ENCODE results near the gene QTRT2.

The QTRT2 gene

GRCh38 chr3:114034787-114035545 is 21.6 kb upstream of the QTRT2 start:
- TF ChIP-seq CTCF (IDR thresholded peaks at IDR 0.05): no peak
- H3K9me3 ChIP-seq: no peaks in the 10 kb centered on the region
- H3K4me1 ChIP-seq (ENCODE audit: control insufficient read depth in 1 of 2, insufficient read depth in 1 of 2, low read depth in 1 of 2, low read length in 1 of 2): no peaks in the 10 kb centered on the region
- H3K27ac ChIP-seq: no peak overlapping the region
- no peaks in the 10 kb centered on the region for H3K36me3 ChIP-seq
- no peak overlapping the region for H3K4me3 ChIP-seq (ENCODE audit: low read depth in 1 of 2, low read length in 1 of 2)
- no peaks in the 10 kb centered on the region for H3K27me3 ChIP-seq

- H3K27me3 ChIP-seq: no peaks in the 10 kb centered on the region
- no peaks in the 10 kb centered on the region for H3K9me3 ChIP-seq
- H3K27ac ChIP-seq: no peak overlapping the region
- H3K4me1 ChIP-seq (ENCODE audit: control insufficient read depth in 1 of 2, insufficient read depth in 1 of 2, low read depth in 1 of 2, low read length in 1 of 2): no peaks in the 10 kb centered on the region
- no peak overlapping the region for H3K4me3 ChIP-seq (ENCODE audit: low read depth in 1 of 2, low read length in 1 of 2)
- H3K36me3 ChIP-seq: no peaks in the 10 kb centered on the region
- TF ChIP-seq CTCF (IDR thresholded peaks at IDR 0.05): no peak
Observed at GRCh38 chr3:114035896-114036295, 20.6 kb upstream of the QTRT2 start.

- Histone ChIP-seq H3K9me3 (no peaks in the 10 kb centered on the region), H3K4me1 (ENCODE audit: control insufficient read depth in 1 of 2, insufficient read depth in 1 of 2, low read depth in 1 of 2, low read length in 1 of 2) (no peaks in the 10 kb centered on the region), H3K27me3 (no peaks in the 10 kb centered on the region), H3K4me3 (ENCODE audit: low read depth in 1 of 2, low read length in 1 of 2) (no peak overlapping the region), H3K36me3 (no peaks in the 10 kb centered on the region), H3K27ac (no peak overlapping the region)
- no peak for TF ChIP-seq CTCF (IDR thresholded peaks at IDR 0.05)
Observed at GRCh38 chr3:114043205-114043604, 13.3 kb upstream of the QTRT2 start.

GRCh38 chr3:114052216-114052615 is 4.3 kb upstream of the QTRT2 start:
- no peaks in the 10 kb centered on the region for H3K9me3 ChIP-seq
- no peak overlapping the region for H3K27ac ChIP-seq
- no peak overlapping the region for H3K4me3 ChIP-seq (ENCODE audit: low read depth in 1 of 2, low read length in 1 of 2)
- H3K27me3 ChIP-seq: no peaks in the 10 kb centered on the region
- peaks cover 12 to 15% of the 10 kb centered on the region in 2 experiments for H3K4me1 ChIP-seq (ENCODE audit: control insufficient read depth in 1 of 2, insufficient read depth in 1 of 2, low read depth in 1 of 2, low read length in 1 of 2)
- TF ChIP-seq CTCF (IDR thresholded peaks at IDR 0.05): no peak
- H3K36me3 ChIP-seq: no peaks in the 10 kb centered on the region

GRCh38 chr3:114057011-114057347 is 442 bp downstream of the QTRT2 start:
- H3K27ac ChIP-seq: peak overlapping the region; percentile 80
- peak overlapping the region; percentile 79 to 100 for H3K4me3 ChIP-seq (ENCODE audit: low read depth in 1 of 2, low read length in 1 of 2)
- no peak for TF ChIP-seq CTCF (IDR thresholded peaks at IDR 0.05)

More at GRCh38 chr3:114057011-114057347, 442 bp downstream of the QTRT2 start:
- Histone ChIP-seq H3K9me3 (no peaks in the 10 kb centered on the region), H3K4me1 (ENCODE audit: control insufficient read depth in 1 of 2, insufficient read depth in 1 of 2, low read depth in 1 of 2, low read length in 1 of 2) (peaks cover 19 to 26% of the 10 kb centered on the region in 2 experiments), H3K36me3 (no peaks in the 10 kb centered on the region), H3K27me3 (no peaks in the 10 kb centered on the region)

Data from neutrophil (primary cell).